ENCODE data around the gene COX4I1.

COX4I1 gene

DNA sequence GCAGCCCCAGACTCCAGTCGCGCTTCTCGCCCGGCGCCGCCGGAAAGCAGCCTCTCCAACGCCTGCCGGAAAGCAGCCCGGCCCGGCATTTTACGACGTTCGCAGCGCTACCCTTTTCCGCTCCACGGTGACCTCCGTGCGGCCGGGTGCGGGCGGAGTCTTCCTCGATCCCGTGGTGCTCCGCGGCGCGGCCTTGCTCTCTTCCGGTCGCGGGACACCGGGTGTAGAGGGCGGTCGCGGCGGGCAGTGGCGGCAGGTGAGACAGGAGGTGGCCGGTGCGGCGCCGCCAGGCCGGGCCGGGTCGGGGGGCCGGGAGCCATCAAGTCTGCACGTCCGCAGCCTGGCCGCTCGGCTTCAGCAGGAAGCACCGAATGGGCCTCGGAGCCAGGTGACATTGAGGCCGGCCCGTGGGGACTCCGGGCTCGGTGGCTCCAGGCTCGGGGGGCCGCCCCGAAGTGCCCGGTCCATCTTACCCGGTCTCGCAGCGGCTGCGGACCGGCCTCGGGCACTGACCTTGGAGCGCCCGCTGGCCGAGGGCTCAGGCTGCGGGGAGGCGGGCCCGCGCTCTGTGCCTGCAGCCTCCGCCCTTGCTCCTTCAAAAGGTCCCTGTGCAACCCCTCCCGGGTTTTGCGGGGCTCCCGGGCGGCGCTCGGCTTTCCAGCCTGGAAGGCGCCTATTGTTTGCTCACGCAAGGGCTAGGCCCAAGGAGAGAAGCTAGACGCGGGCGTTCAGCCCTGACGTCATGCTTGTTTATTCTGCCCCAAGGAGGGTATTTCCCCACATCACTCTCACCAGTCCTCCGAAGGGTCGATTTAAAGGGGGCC is at the start of gene COX4I1, which contains the start of gene EMC8:
Gene COX4I1 (plus strand): TSS at position 199 of the 824 bp plus-strand sequence. CDS start 1,511 bp downstream, outside the sequence.
Gene EMC8 (minus strand): TSS at position 48 of the 824 bp plus-strand sequence. CDS start 249 bp downstream, outside the sequence.
- peak; percentile 89 for DNase-seq (ENCODE audit: low read depth)

DNA sequence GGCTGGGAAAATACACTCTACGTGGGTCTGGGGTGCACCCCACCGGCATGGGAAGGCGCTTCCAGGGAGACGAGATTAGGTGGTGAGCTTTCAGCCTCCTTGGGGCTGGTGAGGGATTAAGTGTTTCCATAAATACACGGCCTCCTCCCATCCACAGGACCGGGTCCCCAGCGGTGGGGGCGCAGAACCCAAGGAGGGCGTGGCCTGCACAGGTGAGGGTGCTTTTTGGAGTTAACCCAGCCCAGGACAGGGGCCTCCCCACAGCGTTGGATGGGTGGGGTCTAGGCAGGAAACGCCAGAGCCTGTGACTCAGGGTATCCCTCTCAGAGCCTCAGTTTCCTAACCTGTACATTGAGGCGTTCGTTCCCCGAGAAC is 49.7 kb upstream of the COX4I1 start:
- DNase-seq (ENCODE audit: low read depth): no peak

GRCh38 chr16:85750146-85750826 is 49.2 kb upstream of the COX4I1 start:
- DNase-seq (ENCODE audit: low read depth): no peak

DNA sequence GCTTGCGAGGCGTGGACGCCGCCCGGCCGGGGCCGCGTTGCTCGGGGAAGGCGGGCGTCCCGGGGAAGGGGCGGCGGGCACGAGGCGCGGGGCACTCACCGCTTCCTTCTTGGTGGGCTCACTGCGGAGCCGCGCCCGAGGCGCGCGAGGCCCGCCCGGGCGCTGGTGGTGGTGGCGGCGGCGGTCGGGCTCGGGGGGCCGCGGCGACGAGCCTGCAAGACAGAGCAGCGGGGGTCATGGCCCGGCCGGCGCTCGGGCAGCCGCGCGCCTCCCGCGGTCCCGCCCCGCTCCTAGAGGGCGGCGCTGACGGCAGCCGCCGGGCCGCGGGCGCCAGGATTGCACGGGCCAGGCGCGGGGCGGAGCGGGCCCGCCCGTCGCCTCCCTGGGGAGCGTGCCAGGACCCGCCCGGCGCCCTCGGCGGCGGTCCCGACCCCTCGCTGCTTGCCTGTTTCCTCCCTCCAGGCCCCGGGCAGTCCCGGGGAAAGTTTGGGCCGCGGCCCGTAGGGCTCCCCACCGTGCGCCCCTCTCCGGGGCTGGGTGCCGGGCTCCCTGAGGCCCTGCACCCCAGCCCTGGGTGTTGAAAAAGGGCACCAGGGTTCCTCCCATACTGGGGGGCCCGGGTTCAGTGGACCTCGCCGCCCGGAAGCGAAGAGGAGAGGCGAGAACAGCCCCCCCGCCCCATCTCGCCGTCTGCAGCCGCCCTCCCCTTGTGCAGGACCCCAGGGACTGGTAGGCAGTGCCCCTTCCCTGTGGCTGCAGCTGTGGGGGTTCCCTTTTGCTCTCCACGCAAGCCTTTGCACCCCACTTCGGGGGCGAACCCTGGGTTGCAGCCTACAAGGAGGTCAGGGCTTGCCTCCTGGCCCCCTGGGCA is 48.4 kb upstream of the COX4I1 start, which contains the start of gene C16orf74:
Gene C16orf74 (minus strand): TSS at position 270 of the 871 bp plus-strand sequence. CDS start 15,879 bp downstream, outside the sequence.
- DNase-seq (ENCODE audit: low read depth): no peak

DNA sequence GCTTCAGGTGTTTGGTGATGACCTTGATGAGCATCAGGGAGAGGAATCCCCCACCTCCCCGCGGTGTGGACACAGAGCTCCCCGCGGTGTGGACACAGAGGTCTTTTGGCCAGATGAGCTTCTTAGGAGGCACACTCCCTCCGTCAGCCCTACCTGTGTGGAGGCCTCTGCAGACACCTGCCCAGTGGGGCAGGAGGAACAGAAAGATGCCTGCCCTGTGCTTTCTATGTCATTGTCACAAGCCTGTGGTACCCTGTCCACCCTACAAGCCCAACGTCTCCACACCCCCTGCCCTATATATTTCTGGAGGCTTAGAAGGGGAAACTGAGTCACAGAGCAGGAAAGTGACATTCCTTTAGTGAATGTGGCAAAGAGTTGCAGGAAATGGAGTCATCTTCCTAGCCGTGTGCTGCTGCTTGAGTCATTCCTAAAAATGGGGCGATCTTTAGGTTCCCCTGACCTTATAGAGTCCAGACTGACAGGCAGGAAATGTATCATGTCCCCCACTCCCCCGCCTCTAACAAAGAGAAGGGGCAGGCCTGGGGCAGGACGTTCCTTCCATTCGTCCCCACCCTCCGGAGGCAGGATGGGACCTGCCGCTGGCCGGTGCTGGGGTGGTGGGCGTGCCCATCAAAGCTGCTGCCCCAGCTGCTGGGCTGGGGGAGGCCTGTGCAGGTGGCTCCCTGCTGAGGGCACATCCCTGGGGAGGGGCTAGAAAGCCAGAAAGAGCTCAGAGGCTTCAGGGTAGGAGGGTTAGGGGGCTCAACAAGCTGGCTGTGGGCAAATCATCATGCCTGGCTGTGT is 47.6 kb upstream of the COX4I1 start:
- DNase-seq (ENCODE audit: low read depth): no peak

GRCh38 chr16:85752511-85753420 is 46.7 kb upstream of the COX4I1 start:
- DNase-seq (ENCODE audit: low read depth): no peak

GRCh38 chr16:85753559-85753958 is 45.9 kb upstream of the COX4I1 start:
- no peak for DNase-seq (ENCODE audit: low read depth)

- DNase-seq (ENCODE audit: low read depth): no peak
Measured at GRCh38 chr16:85753976-85754375, 45.5 kb upstream of the COX4I1 start.

- DNase-seq (ENCODE audit: low read depth): no peak
Measured at GRCh38 chr16:85754413-85754812, 45.1 kb upstream of the COX4I1 start.

DNA sequence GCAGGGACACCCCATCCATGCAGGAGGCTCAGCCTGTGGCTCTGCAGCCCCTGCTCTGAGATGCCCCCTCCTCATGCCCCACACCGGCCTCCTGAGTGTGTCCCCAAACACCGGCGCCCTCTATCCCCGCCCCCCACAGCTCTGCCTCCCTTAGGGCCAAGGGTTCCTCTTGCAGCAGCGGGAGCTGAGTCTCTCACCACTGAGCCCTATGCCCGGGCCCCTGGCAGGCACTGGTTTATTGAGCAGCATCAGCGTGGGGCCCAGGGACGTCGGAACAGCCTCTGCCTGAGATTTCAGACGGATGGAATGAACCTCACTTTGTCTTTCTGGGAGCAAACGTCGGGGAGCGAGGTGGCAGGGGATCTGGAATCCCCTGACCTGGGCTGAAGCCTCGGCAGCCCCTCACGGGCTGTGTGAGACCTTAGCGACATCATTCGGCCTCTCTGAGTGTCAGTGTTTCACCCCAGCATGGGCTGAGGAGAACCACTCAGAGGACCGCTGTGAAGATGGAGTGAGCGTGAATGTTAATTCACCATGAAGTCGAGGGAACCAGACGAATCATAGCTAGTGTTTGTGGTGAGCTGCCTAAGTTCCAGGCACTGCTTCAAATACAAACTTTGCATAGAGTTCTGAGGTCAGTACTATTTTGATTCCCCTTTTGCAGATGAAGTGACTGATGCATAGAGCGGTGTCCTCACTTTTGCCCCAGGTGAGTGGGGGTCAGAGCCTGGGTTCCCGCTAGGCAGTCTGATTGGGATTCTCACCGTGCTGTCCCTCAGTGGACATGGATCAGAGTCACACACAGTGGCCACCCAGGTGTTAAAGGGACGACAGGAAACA is 43.3 kb upstream of the COX4I1 start:
- DNase-seq (ENCODE audit: low read depth): no peak

GRCh38 chr16:85757341-85757822 is 42.1 kb upstream of the COX4I1 start:
- no peak for DNase-seq (ENCODE audit: low read depth)

- DNase-seq (ENCODE audit: low read depth): no peak
Measured at GRCh38 chr16:85759136-85759535, 40.4 kb upstream of the COX4I1 start.

GRCh38 chr16:85759631-85760419 is 39.7 kb upstream of the COX4I1 start:
- DNase-seq (ENCODE audit: low read depth): no peak

DNA sequence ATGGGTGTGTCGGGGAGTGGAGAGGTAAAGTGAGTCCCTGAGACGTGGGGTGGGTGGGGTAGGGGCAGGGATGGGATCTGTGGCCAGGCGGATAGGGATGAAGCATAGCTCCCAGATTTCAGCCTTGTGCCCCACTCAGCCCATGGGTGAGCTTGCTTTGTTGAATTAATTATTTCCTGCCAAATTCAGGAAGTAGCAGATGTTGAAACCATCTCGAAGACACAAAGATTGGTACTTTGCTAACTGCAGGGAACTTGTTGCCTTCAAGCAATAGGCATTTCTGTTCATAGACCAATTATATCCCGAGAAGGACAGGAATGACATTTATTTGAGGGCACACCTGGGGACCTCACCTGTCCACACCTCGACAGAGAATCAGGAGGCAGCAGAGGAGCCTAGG is 37.6 kb upstream of the COX4I1 start:
- DNase-seq (ENCODE audit: low read depth): no peak

DNA sequence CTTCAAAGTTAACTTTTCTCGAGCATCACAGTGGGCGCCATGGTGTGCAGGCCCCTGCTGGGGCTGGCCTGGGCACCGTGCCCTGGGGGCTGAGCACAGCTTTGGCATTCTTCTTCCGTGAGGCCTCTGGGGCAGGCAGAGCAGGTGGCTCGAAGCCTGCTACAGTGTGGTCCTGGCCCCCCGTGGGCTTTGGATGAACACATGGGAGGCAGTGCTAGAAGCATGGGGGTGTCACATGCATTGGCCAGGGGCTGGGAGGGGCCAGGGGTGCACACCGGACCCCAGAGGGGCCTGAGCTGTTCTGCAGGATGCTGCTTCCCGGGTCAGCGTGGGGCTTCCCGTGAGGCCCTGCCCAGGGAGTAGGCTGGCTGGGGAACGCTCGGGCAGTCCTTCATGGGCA is 36.5 kb upstream of the COX4I1 start:
- DNase-seq (ENCODE audit: low read depth): no peak

- DNase-seq (ENCODE audit: low read depth): no peak
Measured at GRCh38 chr16:85763616-85764015, 35.9 kb upstream of the COX4I1 start.

GRCh38 chr16:85765211-85765610 is 34.3 kb upstream of the COX4I1 start:
- no peak for DNase-seq (ENCODE audit: low read depth)

DNA sequence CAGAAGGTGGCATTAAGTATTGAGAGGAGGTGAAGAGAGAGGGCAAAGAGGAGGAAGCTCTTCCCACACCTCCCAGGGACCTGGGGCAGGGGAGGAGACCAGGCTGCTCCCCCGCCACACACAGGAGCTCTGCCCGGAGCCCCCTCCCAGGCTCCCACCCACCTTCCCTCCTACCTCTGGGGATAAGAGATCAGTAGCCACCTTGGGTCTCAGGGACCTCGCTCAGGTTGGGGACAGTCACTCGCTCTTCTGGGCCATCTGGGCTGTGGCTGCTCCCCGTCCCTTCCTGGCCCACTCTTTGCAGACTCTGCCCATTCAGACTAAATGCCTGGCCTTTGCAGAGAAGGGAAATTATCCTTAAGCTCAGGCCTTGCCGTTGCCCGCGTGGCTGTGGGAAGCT is 33.7 kb upstream of the COX4I1 start:
- no peak for DNase-seq (ENCODE audit: low read depth)
